GM23248 (cell line): ENCODE data around the gene VEGFD. TPM values are rescaled to one million over a fixed set of nuclear protein-coding genes. Genes with fewer than 3 reads are reported as not detected.

Experiments
- DNase-seq: peaks from one replicate; pipeline ENCODE4 v3.0.0-alpha.2; 2015
- H2AFZ ChIP-seq: fragments of 200-600 bp; sonication (generic); 2 replicates; pipeline ENCODE4 v1.6.1; 2016; ENCODE audit warnings: antibody characterized with exemption
- H3F3A ChIP-seq: fragments of 200-600 bp; sonication (generic); 2 replicates; pipeline ENCODE4 v1.6.1; 2016; ENCODE audit warnings: mild to moderate bottlenecking, antibody characterized with exemption, mixed run types; ENCODE audit not compliant: insufficient read depth
- H3K27ac ChIP-seq: fragments of 200-600 bp; sonication (generic); 2 replicates; pipeline ENCODE4 v1.5.1; 2016; ENCODE audit warnings: mild to moderate bottlenecking
- H3K27me3 ChIP-seq: fragments of 200-600 bp; sonication (generic); replicated peaks from 2 replicates; pipeline ENCODE4 v1.6.1; 2016; ENCODE audit warnings: mild to moderate bottlenecking; ENCODE audit not compliant: insufficient read depth
- H3K36me3 ChIP-seq: fragments of 200-600 bp; sonication (generic); 2 replicates; pipeline ENCODE4 v1.6.1; 2016; ENCODE audit warnings: low read depth, mild to moderate bottlenecking
- H3K4me1 ChIP-seq: fragments of 200-600 bp; sonication (generic); 2 replicates; pipeline ENCODE4 v1.6.1; 2016; ENCODE audit warnings: mild to moderate bottlenecking; ENCODE audit not compliant: insufficient read depth
- H3K4me2 ChIP-seq: fragments of 200-600 bp; sonication (generic); one replicate; pipeline ENCODE4 v1.6.1; 2016; ENCODE audit warnings: mild to moderate bottlenecking; ENCODE audit not compliant: unreplicated experiment
- H3K4me3 ChIP-seq: fragments of 200-600 bp; sonication (generic); 2 replicates; pipeline ENCODE4 v1.5.1; 2016; ENCODE audit warnings: mild to moderate bottlenecking
- H3K79me2 ChIP-seq: fragments of 200-600 bp; sonication (generic); 2 replicates; pipeline ENCODE4 v1.6.1; 2016; ENCODE audit warnings: mild to moderate bottlenecking; ENCODE audit not compliant: insufficient read depth
- H3K9ac ChIP-seq: fragments of 200-600 bp; sonication (generic); 2 replicates; pipeline ENCODE4 v1.6.1; 2016; ENCODE audit warnings: mild to moderate bottlenecking
- H3K9me2 ChIP-seq: fragments of 200-600 bp; sonication (generic); 2 replicates; pipeline ENCODE4 v1.6.1; 2016; ENCODE audit warnings: mixed run types, mild to moderate bottlenecking, moderate library complexity; ENCODE audit not compliant: insufficient read depth
- H3K9me3 ChIP-seq: fragments of 200-600 bp; sonication (generic); one replicate; pipeline ENCODE4 v1.6.1; 2017; ENCODE audit warnings: low read depth
- H4K20me1 ChIP-seq: fragments of 200-600 bp; sonication (generic); 2 replicates; pipeline ENCODE4 v1.6.0; 2016; ENCODE audit not compliant: insufficient read depth
- EZH2 ChIP-seq: fragments of 200-600 bp; sonication (generic); IDR thresholded peaks from 2 replicates; pipeline ENCODE4 v1.6.1; 2018; ENCODE audit warnings: antibody characterized with exemption, mild to moderate bottlenecking; ENCODE audit not compliant: insufficient read depth, poor library complexity, severe bottlenecking
- EZH2phosphoT487 ChIP-seq: fragments of 200-600 bp; sonication (generic); IDR thresholded peaks from 2 replicates; pipeline ENCODE4 v1.6.1; 2018; ENCODE audit warnings: antibody characterized with exemption, moderate library complexity, mild to moderate bottlenecking, low read depth; ENCODE audit not compliant: insufficient read depth
- whole genome bisulfite sequencing, 2 experiments: methylation state at CpG; one replicate each; pipeline ENCODE4 v1.1.6; 2015 to 2017; ENCODE audit warnings: low lambda C conversion rate in 2 of 2, low coverage in 1 of 2; ENCODE audit errors: missing lambda C conversion rate in 2 of 2; 5-methylcytosine and 5-hydroxymethylcytosine counted together
- in situ Hi-C: fragments of 300-500 bp; cut with MboI; formaldehyde crosslinking; loops from 2 replicates; pipeline ENCODE4 v1.15.0; 2020
- polyA plus RNA-seq: library from polyadenylated mRNA; unstranded; fragments of >200 nt; fragmentation: Nextera tagmentation; extraction: Ambion mirVana; gene quantifications from 2 replicates; pipeline ENCODE4 v1.2.1, GENCODE V29; 2016
- total RNA-seq: library from RNA; depleted of rRNA; stranded (reverse); fragments of >200 nt; shearing (Covaris generic); gene quantifications from 2 replicates; pipeline ENCODE4 v1.2.3, GENCODE V29; 2014

Gene VEGFD
- total and polyA plus RNA-seq, 2 experiments from 2014 or later: not detected

GRCh38 chrX:15328131-15328530, 56.1 kb downstream of the VEGFD start:
- Histone ChIP-seq H3K9me3 (no peaks in the 10 kb centered on the region), H3K4me1 (no peaks in the 10 kb centered on the region), H3K36me3 (no peaks in the 10 kb centered on the region; the same call in 1 of the 2 replicates), H3K27ac (no peak overlapping the region), H3K9me2 (no peaks in the 10 kb centered on the region), H3K9ac (no peak overlapping the region), H4K20me1 (no peaks in the 10 kb centered on the region), H3F3A (no peaks in the 10 kb centered on the region), H3K27me3 (no peaks in the 10 kb centered on the region), H3K4me2 (no peak overlapping the region), H2AFZ (no peak overlapping the region), H3K79me2 (peaks cover 9% of the 10 kb centered on the region), H3K4me3 (no peak overlapping the region)
- 71 to 75% methylated on average over 3 of the region's 3 CpGs for WGBS, 2 experiments
- DNase-seq: no peak
- in situ Hi-C loops: no loop called here
- TF ChIP-seq EZH2 (no peak), EZH2phosphoT487 (no peak)

DNA sequence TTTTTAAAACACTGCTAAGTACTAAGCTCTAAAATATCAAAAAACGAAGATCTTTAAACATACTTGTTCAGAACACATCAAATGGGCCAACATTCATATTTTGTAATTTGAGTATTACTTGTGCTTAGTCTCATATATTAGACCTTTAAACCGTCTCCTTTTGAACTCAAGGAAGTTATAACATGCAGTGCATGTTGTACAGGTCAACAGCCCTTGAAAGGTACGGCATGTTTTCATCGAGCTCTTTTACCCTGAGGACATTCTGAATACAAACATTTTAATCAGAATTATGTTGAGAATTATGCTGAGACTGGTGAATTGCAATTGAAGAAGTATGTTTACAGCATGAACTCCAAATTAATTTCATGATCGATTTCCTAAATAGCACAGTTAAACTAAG, 61.7 kb downstream of the VEGFD start:
- Histone ChIP-seq H3K27me3 (no peaks in the 10 kb centered on the region), H3K79me2 (no peaks in the 10 kb centered on the region), H3K9me2 (no peaks in the 10 kb centered on the region), H3K4me2 (no peak overlapping the region), H3K4me3 (no peak overlapping the region), H3K36me3 (no peaks in the 10 kb centered on the region; the same call in 1 of the 2 replicates), H3F3A (no peaks in the 10 kb centered on the region), H3K27ac (no peak overlapping the region), H4K20me1 (no peaks in the 10 kb centered on the region), H3K4me1 (no peaks in the 10 kb centered on the region), H3K9ac (no peak overlapping the region), H3K9me3 (no peaks in the 10 kb centered on the region), H2AFZ (no peak overlapping the region)
- TF ChIP-seq EZH2: no peak
- no peak for TF ChIP-seq EZH2phosphoT487
- in situ Hi-C loops: no loop called here
- DNase-seq: no peak
- WGBS, 2 experiments: 78 to 80% methylated on average over 5 of the region's 5 CpGs

- TF ChIP-seq EZH2 (no peak), EZH2phosphoT487 (no peak)
- Histone ChIP-seq H3F3A (no peaks in the 10 kb centered on the region), H3K36me3 (no peaks in the 10 kb centered on the region; the same call in 1 of the 2 replicates), H3K79me2 (no peaks in the 10 kb centered on the region), H2AFZ (no peak overlapping the region), H3K27ac (no peak overlapping the region), H3K9me3 (no peaks in the 10 kb centered on the region), H3K9me2 (no peaks in the 10 kb centered on the region), H3K4me1 (no peaks in the 10 kb centered on the region), H4K20me1 (no peaks in the 10 kb centered on the region), H3K27me3 (no peaks in the 10 kb centered on the region), H3K4me2 (no peak overlapping the region), H3K9ac (no peak overlapping the region), H3K4me3 (no peak overlapping the region)
- in situ Hi-C loops: no loop called here
- WGBS, 2 experiments: 98% methylated on average over 3 of the region's 3 CpGs
- DNase-seq: no peak
Measured at GRCh38 chrX:15322072-15322471, 62.1 kb downstream of the VEGFD start.

GRCh38 chrX:15321447-15321846, 62.8 kb downstream of the VEGFD start:
- no peaks in the 10 kb centered on the region for H3K9me3 ChIP-seq
- H3K9ac ChIP-seq: no peak overlapping the region
- H3K27ac ChIP-seq: no peak overlapping the region
- DNase-seq: no peak
- WGBS, 2 experiments: 97 to 100% methylated on average over 4 of the region's 4 CpGs
- no peaks in the 10 kb centered on the region for H3K27me3 ChIP-seq
- no peak for TF ChIP-seq EZH2
- no peak for TF ChIP-seq EZH2phosphoT487
- H3K4me3 ChIP-seq: no peak overlapping the region
- no peak overlapping the region for H3K4me2 ChIP-seq
- H3K36me3 ChIP-seq: no peaks in the 10 kb centered on the region; the same call in 1 of the 2 replicates
- in situ Hi-C loops: no loop called here
- no peaks in the 10 kb centered on the region for H4K20me1 ChIP-seq
- H3F3A ChIP-seq: no peaks in the 10 kb centered on the region
- H3K79me2 ChIP-seq: no peaks in the 10 kb centered on the region
- no peaks in the 10 kb centered on the region for H3K4me1 ChIP-seq
- H2AFZ ChIP-seq: no peak overlapping the region
- no peaks in the 10 kb centered on the region for H3K9me2 ChIP-seq

DNA sequence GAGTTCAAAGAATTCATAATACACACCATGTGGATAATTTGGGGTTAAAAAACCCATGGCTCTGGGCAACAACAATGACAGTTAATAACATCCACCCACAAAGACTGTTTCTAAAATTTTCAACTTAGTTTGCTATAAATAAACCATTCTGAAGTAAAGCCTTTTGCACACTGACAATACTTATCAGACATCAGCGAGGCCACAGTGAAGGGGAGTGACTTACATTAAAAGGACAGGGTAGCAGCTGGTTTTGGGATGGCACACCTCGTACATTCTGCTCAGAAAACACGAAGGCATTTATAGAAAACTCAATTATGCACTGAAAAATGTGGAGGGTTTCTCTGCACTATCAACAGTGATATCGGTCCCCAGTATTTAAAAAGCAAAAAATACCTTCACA, 63.9 kb downstream of the VEGFD start:
- Histone ChIP-seq H3K36me3 (no peaks in the 10 kb centered on the region; the same call in 1 of the 2 replicates), H3K4me1 (no peaks in the 10 kb centered on the region), H4K20me1 (no peaks in the 10 kb centered on the region), H3K4me2 (no peak overlapping the region), H2AFZ (no peak overlapping the region), H3F3A (no peaks in the 10 kb centered on the region), H3K4me3 (no peak overlapping the region), H3K27ac (no peak overlapping the region), H3K79me2 (no peaks in the 10 kb centered on the region), H3K9ac (no peak overlapping the region), H3K9me2 (no peaks in the 10 kb centered on the region), H3K9me3 (no peaks in the 10 kb centered on the region), H3K27me3 (no peaks in the 10 kb centered on the region)
- in situ Hi-C loops: no loop called here
- DNase-seq: no peak
- WGBS, 2 experiments: 85 to 89% methylated on average over 4 of the region's 4 CpGs
- TF ChIP-seq EZH2 (no peak), EZH2phosphoT487 (no peak)
